IPS DF 4.7 (cell line): Measurements from ENCODE around the gene ELMO3.

ENCODE experiments used
- DNase-seq: peaks from one replicate; pipeline ENCODE4 v3.0.0-alpha.2; 2013; ENCODE audit warnings: low spot score; ENCODE audit errors: extremely low read depth

Gene ELMO3

DNA sequence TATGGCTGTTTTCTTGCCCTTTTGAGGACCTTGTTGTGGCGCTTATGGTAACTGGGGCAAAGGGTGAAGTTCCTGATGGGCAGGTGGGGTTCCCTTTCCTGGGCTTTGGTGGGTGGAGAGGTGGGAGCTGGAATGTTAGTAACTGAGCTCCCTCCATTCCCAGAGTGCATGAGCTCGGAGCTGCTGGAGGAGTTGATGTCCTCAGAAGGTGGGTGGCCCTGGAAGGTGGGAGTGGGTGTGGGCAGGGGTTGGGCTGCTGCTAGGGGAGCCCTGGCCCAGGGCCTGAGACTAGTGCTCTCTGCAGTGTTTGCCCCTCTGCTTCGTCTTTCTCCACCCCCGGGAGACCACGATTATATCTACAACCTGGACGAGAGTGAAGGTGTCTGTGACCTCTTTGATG lies 1.2 kb upstream of the ELMO3 start:
- DNase-seq: no peak

DNA sequence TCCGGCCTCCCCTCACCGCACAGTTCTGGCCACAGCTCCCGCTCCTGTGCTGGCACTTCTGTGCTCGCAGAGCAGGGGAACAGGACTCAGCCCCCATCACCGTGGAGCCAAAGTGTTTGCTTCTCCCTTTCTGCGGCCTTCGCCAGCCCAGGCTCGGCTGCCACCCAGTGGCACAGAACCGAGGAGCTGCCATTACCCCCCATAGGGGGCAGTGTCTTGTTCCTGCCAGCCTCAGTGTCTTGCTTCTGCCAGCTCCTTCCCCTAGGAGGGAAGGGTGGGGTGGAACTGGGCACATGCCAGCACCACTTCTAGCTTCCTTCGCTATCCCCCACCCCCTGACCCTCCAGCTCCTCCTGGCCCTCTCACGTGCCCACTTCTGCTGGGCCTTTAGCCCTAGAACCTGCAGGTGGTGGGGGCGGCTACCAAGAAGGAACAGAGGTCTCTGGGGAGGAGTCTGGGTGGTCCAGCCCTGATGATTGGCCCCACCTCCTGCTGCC lies 645 bp upstream of the ELMO3 start:
- DNase-seq: no peak

DNA sequence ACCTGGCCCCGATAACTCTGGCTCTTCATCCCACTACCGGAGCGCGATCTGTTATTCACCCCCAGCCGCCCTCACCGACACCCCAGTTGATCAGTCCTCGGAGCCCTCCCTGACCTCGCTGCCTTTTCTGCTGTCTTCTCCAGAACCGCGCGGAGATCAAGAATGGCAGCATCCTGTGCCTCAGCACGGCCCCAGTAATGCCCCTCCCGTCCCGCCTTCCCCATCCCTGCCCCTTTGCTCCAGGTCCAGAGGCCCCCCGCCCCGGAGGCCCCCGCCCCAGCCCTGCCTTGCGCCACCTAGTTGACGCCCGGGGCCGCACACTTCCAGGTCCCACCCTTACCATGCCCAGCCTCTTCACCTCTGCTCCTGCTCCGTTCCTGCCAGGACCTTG lies 872 bp downstream of the ELMO3 start:
- no peak for DNase-seq

DNA sequence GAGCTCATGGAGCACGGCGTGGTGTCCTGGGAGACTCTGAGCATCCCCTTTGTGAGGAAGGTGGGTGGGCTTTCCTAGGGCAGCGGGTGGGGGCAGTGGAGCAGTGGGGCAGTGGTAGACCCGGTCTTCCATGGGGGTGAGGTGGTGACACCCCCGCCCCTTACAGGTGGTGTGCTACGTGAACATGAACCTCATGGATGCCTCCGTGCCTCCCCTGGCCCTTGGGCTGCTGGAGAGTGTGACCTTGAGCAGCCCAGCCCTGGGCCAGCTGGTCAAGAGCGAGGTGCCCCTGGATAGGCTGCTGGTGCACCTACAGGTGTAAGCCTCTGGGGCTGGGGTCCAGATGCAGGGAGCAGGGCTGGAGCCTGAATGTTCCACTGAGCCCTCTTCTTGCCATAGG lies 1.6 kb downstream of the ELMO3 start:
- no peak for DNase-seq

DNA sequence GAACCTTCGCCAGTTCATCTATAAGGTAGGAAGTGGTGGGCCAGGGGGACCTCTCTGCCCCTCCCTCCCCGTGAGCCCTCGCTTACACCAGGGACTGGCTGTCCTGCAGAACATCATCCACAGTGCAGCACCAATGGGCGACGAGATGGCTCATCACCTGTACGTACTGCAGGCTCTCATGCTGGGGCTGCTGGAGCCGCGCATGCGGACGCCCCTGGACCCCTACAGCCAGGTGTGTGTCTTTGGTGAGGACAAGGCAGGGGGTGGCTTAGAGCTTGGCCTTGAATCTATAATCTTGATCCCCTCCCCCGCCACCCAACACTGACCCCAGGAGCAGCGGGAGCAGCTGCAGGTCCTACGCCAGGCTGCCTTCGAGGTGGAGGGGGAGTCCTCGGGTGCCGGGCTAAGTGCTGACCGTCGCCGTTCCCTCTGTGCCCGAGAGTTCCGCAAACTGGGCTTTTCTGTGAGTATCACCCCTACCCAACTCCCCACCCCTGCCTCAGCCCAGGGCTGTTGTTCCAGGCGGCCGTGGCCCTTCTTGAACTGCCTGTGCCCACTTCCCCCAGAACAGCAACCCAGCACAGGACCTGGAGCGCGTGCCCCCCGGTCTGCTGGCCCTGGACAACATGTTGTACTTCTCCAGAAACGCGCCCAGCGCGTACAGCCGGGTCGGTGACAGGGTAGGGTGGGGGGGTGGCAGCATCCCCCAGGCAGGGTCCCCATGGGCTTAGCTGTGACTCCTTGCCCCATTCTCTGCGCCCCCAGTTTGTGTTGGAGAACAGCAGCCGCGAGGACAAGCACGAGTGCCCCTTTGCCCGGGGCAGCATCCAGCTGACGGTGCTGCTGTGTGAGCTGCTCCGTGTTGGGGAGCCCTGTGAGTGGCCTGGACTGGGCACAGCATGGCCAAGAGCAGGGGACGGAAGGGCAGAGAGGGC lies 2.7 kb downstream of the ELMO3 start:
- DNase-seq: no peak

DNA sequence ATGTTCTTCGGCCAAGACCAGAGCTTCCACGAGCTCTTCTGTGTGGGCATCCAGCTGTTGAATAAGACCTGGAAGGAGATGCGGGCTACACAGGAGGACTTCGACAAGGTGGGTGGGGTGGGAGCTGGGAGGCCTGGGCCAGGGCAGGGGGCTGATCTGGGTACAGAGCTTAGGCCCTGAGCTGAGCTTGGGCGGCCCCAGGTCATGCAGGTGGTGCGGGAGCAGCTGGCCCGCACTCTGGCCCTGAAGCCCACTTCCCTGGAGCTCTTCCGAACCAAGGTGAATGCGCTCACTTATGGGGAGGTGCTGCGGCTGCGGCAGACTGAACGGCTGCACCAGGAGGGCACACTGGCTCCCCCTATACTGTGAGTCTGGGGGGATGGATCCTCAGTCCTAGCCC lies 3.5 kb downstream of the ELMO3 start:
- no peak for DNase-seq

DNA sequence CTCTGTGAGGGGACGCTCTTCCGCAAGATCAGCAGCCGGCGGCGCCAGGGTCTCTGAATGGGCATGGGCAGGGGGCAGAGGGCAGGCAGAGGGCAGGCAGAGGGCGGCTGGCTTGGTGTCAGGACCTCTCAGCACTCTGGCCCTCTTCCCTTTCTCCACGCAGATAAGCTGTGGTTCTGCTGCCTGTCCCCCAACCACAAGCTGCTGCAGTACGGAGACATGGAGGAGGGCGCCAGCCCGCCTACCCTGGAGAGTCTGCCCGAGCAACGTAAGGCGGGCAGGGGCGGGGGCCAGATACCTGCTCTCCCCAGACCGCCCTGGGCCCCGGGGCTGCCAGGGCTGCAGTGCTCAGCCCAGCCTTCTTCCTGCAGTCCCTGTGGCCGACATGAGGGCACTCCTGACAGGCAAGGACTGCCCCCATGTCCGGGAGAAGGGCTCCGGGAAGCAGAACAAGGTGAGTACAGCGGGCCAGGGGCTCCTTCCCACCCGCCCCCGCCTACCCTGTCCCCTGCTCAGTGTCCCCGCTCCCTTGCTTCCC lies 4.1 kb downstream of the ELMO3 start:
- DNase-seq: no peak

DNA sequence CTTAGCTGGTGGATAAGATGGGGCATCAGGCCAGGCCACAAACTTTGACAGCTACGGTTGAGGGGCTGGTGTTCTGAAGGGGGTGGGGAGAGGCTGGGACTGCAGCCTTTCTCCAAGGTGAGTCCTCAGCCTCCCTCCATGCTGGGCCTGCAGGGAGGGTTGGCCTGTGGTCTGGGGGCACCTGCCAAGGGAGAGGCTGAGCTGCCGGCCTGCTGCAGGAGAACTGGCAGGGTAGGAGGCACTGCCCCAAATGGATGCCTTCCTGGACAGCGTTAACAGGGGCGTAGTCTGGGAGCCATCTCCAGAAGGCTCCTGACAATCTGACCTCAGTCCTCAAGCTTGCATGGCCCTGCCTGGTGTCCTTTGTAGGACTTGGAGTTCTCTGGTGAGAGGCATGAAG lies 5.1 kb downstream of the ELMO3 start:
- DNase-seq: no peak

DNA sequence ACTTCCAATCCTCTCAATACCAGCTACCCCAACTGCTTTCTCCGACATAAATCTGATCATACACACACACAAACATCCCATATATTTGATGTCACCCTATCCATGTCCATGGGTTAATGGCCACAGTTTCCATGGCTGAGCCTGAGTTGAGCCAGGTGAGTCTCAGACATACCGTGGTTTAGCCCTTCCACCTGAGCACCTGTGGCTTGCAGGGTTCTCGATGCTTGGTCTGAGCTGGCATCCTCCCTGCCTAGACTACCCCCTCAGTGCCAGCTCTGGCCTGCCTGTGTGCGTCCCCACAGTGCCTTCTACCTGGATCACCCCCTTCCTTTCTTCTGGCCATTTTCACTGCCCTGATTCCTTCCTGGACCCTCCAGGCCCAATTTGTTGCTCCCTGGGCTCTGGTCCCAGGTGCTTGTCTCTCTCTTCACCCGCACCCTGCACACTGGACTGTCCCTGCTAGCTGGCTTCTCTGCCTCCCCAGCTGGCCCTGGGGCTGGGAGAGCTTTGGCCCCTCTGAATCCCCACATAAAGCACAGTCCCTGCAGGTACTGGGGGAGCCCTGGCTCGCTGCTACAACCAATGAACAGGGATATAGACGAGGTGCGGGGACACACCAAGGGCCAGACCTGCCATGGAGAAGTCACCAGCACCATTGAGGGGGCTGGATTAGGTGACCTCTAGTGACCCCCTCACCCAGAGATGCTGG lies 7.4 kb downstream of the ELMO3 start:
- DNase-seq: no peak

DNA sequence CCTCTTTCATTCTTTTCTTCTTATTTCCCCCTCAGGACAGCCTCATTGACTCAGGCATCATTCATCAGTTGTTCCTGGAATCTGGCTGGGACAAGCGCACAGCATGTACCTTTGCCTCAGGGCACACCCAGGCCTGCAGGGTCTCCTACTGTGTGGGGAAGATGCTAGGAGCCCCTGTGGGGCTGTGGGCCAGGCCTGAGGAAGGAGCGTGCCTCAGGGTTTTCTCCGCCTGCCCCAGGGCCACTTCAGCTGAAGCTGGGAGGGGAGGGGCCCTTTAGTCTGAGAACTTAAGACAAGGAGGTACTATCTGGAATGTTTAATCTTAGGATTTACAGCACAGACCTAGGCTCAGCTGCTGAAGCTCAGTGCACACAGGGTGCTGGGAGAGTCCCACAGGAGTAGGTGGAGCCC lies 7.9 kb downstream of the ELMO3 start:
- DNase-seq: no peak

DNA sequence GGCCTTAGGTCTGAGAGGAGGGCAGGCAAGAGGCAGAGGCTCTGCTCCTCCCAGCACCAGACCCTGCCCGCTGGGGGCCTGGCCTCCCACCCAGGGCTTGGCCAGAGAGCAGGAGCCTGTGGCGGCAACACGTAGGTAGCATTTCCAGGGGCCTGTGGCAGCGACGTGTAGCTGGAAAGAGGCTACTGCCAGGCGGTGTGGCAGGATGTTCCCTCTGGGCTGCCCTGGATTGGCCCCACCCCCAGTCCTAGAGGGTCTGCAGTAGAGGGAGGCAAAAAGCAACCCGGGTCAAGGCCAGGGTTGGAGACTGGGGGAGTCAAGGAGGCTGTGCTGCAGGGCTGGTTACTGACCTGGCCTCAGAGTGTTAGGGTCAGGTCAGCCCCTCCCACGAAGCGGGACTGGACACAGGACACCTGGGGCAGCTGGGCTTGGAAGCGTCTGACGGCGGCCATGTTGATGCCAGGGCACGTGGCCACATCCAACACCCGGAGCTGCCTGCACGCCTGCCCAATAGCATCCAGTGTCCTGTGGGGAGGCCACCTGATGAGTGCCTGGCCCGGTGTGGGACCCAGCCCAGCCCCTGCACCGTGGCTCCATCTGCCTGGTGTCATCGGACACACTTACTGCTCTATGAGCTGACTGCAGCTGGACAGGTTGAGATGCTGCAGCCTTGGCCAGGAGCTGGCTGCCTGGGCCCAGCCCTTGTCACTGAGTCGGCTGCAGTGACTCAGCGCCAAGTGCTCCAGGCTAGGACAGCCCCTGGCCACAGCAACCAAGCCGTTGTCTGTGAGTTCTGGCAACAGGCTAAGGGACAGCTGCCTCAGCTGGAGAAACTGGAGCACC lies 8.5 kb downstream of the ELMO3 start:
- DNase-seq: no peak

DNA sequence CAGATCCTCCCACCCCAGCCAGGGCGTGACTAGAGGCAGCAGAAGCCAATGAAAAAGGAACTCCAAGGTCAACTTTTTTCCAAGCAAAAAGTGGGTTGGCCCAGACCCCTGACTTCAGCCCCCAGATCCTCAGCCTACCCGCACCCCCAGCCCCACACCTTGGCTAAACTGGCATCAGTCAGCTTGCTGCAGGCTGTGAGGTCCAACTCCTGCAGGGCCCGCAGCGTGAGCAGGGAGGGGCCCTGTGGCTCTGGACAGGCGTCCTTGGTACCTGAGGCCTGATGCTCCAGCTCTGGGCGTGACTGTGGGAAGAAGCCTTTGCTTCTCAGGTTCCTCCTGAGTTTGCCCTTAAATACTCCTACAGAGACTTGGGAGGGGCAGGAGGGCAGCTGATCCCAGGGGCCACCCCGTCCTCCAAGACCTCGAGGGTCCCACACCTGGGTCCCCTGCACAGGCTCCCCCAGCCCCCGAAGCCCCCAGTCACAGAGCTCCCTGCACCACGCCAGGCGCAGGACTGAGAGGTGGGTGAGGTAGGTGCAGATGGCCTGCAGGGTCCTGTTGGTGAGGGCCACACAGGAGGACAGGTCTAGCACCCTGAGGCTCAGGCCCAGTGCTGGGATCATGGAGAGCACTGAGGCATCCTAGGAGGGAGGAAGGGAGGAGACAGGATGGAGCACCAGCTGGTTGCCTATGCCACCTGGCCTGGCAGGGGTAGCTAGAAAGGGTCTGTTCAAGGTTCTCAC lies 9.4 kb downstream of the ELMO3 start:
- no peak for DNase-seq

DNA sequence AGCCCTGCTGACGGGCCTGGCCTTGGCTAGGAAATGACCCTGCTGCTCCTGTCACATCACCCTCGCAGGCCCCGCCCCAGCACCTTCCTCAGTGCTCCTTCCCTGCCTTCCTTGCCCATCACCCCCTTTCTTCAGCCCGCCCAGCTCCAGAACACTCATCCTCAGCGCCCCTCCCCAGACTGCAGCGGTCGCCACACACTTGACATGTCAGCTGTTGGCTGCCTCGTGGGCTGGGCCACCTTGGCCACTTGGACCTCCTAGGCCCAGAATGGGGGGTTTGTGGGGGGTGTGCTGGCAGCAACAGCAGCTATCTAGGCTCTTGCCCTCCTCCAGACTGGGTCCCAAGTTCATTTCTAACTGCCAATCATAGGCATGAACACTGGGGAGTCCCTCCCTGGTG lies 10.6 kb downstream of the ELMO3 start:
- no peak for DNase-seq

DNA sequence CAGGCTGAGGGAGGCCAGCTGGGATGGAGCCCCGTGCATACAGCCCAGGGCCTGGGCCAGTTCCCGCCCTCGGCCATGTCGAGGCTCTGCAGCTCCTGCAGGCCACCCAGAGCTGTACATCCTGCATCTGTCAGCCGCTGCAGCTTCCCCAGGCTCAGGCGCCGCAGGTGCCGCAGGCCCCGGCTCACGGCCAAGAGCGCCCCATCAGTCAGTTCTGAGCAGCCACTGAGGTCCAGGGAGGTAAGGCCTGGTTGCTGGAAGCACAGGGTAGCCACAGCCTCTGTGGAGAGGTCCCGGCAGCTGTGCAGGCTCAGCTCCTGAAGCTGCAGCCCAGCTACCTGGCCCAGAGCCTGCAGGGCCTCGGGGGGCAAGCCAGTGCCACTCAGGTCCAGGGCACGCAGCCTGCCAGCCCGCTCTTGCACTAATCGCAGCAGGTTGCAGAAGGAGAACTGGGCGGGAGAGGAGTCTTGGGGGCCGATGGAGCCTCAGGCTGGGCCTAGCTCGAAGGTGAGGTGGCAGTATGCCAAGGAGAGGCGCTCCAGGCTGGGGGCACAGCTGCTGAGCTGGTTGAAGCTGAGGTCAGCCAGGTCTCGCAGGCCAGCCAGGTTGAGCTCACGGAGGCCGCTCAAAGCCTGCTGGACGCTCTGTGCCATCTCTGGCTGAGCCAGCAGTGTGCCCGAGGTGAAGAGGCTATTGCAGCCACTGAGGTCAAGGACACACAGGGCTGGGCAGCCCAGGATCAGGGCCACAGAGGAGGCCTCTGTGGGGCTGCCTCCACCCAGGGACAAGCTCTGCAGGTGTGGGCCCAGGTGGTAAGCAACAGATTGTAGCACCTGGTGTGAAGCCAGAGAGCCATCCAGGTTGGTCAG lies 11.4 kb downstream of the ELMO3 start:
- no peak for DNase-seq

DNA sequence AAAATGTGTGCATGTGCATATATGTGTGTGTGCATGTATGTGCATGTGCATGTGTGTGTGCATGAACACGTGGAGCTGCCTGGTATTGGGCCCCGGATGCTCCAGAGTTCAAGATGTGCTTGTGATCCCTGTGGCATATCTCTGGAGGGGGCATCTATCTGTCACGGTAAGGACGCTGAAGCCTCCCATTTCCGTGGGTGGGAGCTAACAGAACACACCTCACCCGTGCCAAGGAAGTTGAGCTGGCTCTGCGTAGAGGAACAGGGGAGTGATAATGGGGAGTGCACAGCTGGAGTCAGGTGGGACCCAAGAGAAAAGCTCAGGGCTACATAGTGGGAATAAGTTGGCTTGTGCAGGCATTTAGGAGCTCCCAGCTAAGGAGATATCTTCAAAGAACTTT lies 12.7 kb downstream of the ELMO3 start:
- no peak for DNase-seq

DNA sequence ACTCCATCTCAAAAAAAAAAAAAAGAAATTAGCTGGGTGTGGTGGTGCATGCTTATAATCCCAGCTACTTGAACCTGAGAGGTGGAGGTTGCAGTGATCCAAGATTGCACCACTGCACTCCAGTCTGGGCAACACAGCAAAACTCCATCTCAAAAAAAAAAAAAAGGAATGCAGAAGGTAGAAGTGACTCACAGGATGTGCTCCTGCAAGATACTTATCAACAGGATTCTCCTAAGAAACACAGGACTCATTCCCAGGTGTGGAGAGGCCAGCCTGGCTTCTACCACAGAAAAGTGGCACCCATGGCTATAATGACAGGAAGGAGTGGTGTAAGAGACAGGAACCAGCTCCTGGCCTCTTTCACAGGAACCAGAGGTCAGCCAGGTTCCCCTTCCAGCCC lies 13.8 kb downstream of the ELMO3 start:
- no peak for DNase-seq

DNA sequence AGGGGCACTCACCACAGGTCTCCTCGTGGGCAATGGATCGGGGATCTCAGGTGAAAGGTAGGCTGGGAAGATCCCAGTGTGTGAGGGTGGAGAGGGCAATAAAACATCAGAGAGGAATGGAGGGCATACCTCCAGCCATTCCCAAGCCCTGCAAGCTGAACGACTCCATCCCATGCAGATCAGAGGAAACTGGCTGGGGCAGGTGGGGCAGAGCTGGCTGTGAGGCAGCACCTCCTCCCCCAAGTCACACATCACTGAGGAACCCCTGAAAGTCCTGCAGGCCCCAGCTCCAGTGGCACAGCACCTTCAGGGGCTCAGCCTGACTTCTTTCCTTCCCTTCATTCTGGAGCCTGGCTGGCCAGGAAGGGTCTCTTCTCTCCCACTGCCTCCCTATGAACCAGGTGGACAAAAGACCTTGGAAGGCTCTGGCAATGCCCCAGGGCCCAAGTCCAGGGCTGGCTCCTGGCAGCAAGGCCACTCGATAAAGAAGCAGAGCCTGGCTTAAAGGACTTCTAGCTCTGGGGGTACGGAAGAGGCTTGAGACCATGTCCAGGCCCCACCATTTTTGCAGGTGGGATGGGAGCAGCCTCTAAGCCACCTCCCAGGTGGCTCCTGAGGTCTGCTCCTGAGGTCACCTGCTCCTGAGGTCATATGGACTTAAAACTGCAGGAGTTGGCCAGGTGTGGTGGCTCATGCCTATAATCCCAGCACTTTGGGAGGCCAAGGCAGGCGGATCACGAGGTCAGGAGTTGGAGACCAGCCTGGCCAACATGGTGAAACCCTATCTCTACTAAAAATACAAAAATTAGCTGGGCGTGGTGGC lies 14.5 kb downstream of the ELMO3 start:
- no peak for DNase-seq

DNA sequence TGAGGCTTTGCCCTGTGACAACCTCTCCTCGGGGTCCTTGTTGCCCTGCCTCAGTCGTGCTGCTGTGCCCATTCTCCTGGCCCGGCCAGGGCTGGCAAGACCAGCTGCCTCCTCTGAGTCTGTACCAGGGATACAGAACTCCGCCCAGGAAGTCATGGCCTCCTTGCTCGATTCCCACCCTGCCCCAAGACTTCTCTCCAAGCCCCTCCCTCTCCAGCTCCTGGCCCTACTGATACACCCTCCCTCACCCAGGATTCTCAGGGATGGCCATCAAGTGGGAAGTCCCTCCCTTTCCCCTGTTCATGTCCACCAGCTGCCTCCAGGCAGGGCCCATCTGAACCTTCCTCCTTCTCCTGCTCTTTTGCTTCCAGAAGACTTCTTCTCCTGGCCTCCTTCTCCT lies 16.8 kb downstream of the ELMO3 start:
- no peak for DNase-seq
